Measurements from ENCODE around the gene ADRA2C.

The ADRA2C gene

GRCh38 chr4:3797831-3798790, 31.9 kb downstream of the ADRA2C start:
- DNase-seq (ENCODE audit: low read depth), result no peak
- no peak overlapping the region for H3K4me3 ChIP-seq (ENCODE audit: control insufficient read depth, low read depth, low read length)
- no peak for TF ChIP-seq CTCF (conservative IDR thresholded peaks at IDR 0.05; ENCODE audit: control insufficient read depth, insufficient read depth, low read depth, low read length)

GRCh38 chr4:3799496-3799895, 33.3 kb downstream of the ADRA2C start:
- TF ChIP-seq CTCF (conservative IDR thresholded peaks at IDR 0.05; ENCODE audit: control insufficient read depth, insufficient read depth, low read depth, low read length), result no peak
- no peak overlapping the region for H3K4me3 ChIP-seq (ENCODE audit: control insufficient read depth, low read depth, low read length)
- no peak for DNase-seq (ENCODE audit: low read depth)

GRCh38 chr4:3800351-3800750, 34.2 kb downstream of the ADRA2C start:
- TF ChIP-seq CTCF (conservative IDR thresholded peaks at IDR 0.05; ENCODE audit: control insufficient read depth, insufficient read depth, low read depth, low read length), result no peak

GRCh38 chr4:3801521-3801920, 35.3 kb downstream of the ADRA2C start:
- no peak overlapping the region for H3K4me3 ChIP-seq (ENCODE audit: control insufficient read depth, low read depth, low read length)
- no peak for DNase-seq (ENCODE audit: low read depth)
- no peak for TF ChIP-seq CTCF (conservative IDR thresholded peaks at IDR 0.05; ENCODE audit: control insufficient read depth, insufficient read depth, low read depth, low read length)

More at GRCh38 chr4:3800351-3800750, 34.2 kb downstream of the ADRA2C start:
- no peak overlapping the region for H3K4me3 ChIP-seq (ENCODE audit: control insufficient read depth, low read depth, low read length)
- DNase-seq (ENCODE audit: low read depth), result no peak

- DNase-seq (ENCODE audit: low read depth), result no peak
- TF ChIP-seq CTCF (conservative IDR thresholded peaks at IDR 0.05; ENCODE audit: control insufficient read depth, insufficient read depth, low read depth, low read length), result no peak
- no peak overlapping the region for H3K4me3 ChIP-seq (ENCODE audit: control insufficient read depth, low read depth, low read length)
Measured at GRCh38 chr4:3801931-3802550, 35.9 kb downstream of the ADRA2C start.

- no peak overlapping the region for H3K4me3 ChIP-seq (ENCODE audit: control insufficient read depth, low read depth, low read length)
- no peak for DNase-seq (ENCODE audit: low read depth)
- TF ChIP-seq CTCF (conservative IDR thresholded peaks at IDR 0.05; ENCODE audit: control insufficient read depth, insufficient read depth, low read depth, low read length), result no peak
Measured at GRCh38 chr4:3802571-3803474, 36.6 kb downstream of the ADRA2C start.

Data from fibroblast of mammary gland (primary cell).